Fibroblast of villous mesenchyme (primary cell): Measurements from ENCODE around the gene CACNA1H. TPM values are rescaled to one million over a fixed set of nuclear protein-coding genes. Genes with fewer than 3 reads are reported as not detected.
A peak's percentile ranks its signal among the peaks of the same experiment; 100 is the strongest.
"Not testable (repeated sequence)": the region's sequence is repeated elsewhere in the genome, so short reads cannot be mapped to it uniquely, and the experiment has no call there.

ENCODE experiments used
- DNase-seq: peaks from one replicate; pipeline ENCODE4 v3.0.0-alpha.2; 2010; ENCODE audit warnings: low read depth
- H3K4me3 ChIP-seq: 2 replicates; pipeline ENCODE4 v1.5.1; 2011; ENCODE audit warnings: low read depth, mild to moderate bottlenecking, low read length
- total RNA-seq: library from RNA; depleted of rRNA; stranded (reverse); fragments of >200 nt; gene quantifications from 2 replicates; pipeline ENCODE4 v1.2.3, GENCODE V29; 2012
- TF ChIP-seq, protein P1 (sequence below): IDR thresholded peaks from 2 replicates; pipeline ENCODE4 v1.5.1; 2012; ENCODE audit warnings: low read depth, mild to moderate bottlenecking, low read length; ENCODE audit not compliant: insufficient read depth

The CACNA1H gene
- total RNA-seq, 1 donor: 11.7 TPM

DNA sequence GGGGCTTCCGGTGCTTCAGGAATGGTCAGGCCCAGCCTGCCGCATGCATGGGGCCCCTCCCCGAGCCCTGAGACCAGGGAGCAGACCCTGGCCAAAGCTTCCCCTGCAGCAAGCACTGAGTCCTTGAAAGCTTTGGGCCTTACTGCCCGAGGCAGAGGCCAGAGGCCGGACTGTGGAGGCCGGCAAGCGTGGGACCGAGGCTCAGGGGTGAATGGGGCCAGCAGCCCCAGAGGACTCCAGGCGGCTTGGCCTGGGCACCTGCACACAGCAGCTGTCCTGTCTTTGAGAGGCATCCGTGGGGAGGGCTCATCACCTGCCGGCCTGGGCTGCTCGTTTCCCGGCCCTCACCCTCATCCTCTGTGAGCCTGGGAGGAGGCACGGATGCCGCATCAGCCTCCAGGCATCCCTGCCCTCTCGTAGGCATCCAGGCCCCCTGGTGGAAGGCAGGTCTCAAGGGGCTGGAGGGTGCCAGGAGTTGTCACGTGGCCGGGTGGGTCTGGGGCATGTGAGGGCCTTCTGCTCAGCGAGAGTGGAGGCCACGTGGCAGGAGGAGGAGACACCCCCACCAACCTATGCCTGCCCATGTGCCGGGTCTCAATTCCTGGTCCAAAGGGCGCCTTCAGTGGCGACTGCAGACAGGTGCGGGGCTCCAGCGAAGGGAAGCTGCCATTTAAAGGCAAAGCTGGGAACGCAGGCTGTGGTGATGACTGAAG, 31.4 kb downstream of the CACNA1H start:
- TF ChIP-seq, protein P1, sequence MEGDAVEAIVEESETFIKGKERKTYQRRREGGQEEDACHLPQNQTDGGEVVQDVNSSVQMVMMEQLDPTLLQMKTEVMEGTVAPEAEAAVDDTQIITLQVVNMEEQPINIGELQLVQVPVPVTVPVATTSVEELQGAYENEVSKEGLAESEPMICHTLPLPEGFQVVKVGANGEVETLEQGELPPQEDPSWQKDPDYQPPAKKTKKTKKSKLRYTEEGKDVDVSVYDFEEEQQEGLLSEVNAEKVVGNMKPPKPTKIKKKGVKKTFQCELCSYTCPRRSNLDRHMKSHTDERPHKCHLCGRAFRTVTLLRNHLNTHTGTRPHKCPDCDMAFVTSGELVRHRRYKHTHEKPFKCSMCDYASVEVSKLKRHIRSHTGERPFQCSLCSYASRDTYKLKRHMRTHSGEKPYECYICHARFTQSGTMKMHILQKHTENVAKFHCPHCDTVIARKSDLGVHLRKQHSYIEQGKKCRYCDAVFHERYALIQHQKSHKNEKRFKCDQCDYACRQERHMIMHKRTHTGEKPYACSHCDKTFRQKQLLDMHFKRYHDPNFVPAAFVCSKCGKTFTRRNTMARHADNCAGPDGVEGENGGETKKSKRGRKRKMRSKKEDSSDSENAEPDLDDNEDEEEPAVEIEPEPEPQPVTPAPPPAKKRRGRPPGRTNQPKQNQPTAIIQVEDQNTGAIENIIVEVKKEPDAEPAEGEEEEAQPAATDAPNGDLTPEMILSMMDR: no peak
- no peak overlapping the region for H3K4me3 ChIP-seq

DNA sequence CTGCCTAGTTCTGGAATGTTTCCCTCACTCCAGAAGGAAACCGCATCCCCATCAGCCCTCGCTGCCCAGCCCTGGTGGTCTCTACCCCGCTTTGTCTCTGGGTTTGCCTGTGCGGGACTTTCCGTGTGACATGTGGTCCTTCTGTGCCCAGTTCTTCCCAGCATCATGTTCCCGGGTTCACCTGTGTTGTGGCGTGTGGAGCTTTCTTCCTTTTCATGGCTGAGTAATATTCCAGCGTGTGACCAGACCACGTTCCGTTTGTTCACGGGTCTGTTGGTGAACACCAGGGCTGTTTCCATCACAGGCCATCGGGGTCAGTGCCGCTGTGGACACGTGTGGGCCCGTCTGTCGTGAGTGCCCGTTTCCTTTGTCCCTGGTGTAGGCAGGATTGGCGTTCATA, 32.1 kb downstream of the CACNA1H start:
- DNase-seq: no peak
- H3K4me3 ChIP-seq: no peak overlapping the region
- TF ChIP-seq, protein P1: no peak

More for the DNA sequence above, 31.4 kb downstream of the CACNA1H start:
- DNase-seq: no peak

DNA sequence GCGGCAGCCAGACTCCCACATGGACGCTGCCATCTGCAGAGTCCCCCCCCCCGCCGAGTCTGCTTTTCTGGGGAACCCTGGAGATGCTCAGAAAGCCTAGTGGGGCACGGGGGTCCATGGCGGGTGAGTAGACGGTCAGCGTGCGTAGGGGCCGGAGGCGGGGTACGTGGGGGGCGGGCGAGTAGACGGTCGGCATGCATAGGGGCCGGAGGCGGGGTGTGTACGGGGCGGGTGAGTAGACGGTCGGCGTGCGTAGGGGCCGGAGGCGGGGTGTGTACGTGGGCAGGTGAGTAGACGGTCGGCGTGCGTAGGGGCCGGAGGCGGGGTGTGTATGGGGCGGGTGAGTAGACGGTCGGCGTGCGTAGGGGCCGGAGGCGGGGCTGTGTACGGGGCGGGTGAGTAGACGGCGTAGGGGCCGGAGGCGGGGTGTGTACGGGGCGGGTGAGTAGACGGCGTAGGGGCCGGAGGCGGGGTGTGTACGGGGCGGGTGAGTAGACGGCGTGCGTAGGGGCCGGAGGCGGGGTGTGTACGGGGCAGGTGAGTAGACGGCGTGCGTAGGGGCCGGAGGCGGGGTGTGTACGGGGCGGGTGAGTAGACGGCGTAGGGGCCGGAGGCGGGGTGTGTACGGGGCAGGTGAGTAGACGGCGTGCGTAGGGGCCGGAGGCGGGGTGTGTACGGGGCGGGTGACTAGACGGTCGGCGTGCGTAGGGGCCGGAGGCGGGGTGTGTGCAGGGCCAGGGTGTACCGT, 32.7 kb downstream of the CACNA1H start:
- not testable (repeated sequence) for DNase-seq, H3K4me3 ChIP-seq

- TF ChIP-seq, protein P1: no peak
- H3K4me3 ChIP-seq: no peak overlapping the region
- DNase-seq: peak; percentile 29
Observed at GRCh38 chr16:1188432-1189189, 35.7 kb downstream of the CACNA1H start.

DNA sequence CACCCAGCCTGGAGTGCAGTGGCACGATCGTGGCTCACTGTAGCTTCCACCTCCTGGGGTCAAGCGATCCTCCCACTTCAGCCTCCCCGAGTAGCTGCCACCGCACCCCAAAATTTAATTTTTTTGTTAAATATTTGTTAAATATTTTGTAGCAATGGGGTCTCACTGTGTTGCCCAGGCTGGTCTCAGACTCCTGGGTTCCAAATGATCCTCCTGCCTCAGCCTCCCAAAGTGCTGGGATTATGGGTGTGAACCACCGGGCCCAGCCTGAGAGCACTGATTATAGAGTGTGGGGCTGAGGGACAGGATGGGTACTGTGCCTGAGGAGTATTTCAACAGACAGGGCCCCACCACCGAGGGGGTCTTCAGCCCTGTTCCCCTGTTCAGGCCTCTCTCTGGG, 36.5 kb downstream of the CACNA1H start:
- no peak for DNase-seq
- H3K4me3 ChIP-seq: no peak overlapping the region

DNA sequence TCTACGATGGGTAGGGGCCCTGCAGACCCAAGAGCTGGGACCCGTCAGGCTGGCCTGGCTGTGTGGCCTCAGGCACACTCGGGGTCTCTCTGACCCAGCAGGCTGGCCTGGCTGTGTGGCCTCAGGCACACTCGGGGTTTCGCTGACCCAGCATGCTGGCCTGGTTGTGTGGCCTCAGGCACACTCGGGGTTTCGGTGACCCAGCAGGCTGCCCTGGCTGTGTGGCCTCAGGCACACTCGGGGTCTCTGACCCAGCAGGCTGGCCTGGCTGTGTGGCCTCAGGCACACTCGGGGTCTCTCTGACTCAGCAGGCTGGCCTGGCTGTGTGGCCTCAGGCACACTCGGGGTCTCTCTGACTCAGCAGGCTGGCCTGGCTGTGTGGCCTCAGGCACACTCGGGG, 37.9 kb downstream of the CACNA1H start:
- not testable (repeated sequence) for DNase-seq, H3K4me3 ChIP-seq

More for the DNA sequence above, 36.5 kb downstream of the CACNA1H start:
- TF ChIP-seq, protein P1: no peak

- TF ChIP-seq, protein P1: no peak
- no peak for DNase-seq
- H3K4me3 ChIP-seq: no peak overlapping the region
Observed at GRCh38 chr16:1192384-1193073, 39.6 kb downstream of the CACNA1H start.
